Activated CD4-positive, alpha-beta T cell treated with anti-CD3 and anti-CD28 coated beads, Interleukin-2, amount 10 ng/mL, durations not matched to agents 7 days and 5 days (primary cell): ENCODE data around the gene SPHKAP. TPM values are rescaled to one million over a fixed set of nuclear protein-coding genes. Genes with fewer than 3 reads are reported as not detected.
"Not testable (repeated sequence)": the region's sequence is repeated elsewhere in the genome, so short reads cannot be mapped to it uniquely, and the experiment has no call there.

Experiments used
- CTCF ChIA-PET: fragments of 350-600 bp; sonication (Branson Sonifier 250); formaldehyde crosslinking; loops from one replicate; lab custom pipeline; 2021; ENCODE audit warnings: antibody characterized with exemption; lab: Charles Lee
- POLR2A ChIA-PET: fragments of 350-600 bp; sonication (Branson Sonifier 250); formaldehyde crosslinking; loops from one replicate; lab custom pipeline; 2021; ENCODE audit warnings: antibody characterized with exemption; lab: Charles Lee
- DNase-seq: peaks from one replicate; pipeline ENCODE4 v3.0.0-alpha.2; 2020
- H3K27ac Mint-ChIP-seq: one replicate; pipeline ENCODE4 v1.8.0; 2021; ENCODE audit warnings: mild to moderate bottlenecking, moderate library complexity, mixed read lengths
- H3K27me3 Mint-ChIP-seq: one replicate; pipeline ENCODE4 v1.8.0; 2021; ENCODE audit warnings: mixed read lengths
- H3K36me3 Mint-ChIP-seq: one replicate; pipeline ENCODE4 v1.8.0; 2021; ENCODE audit warnings: low read depth, mixed read lengths
- H3K4me1 Mint-ChIP-seq: one replicate; pipeline ENCODE4 v1.8.0; 2021; ENCODE audit warnings: mixed read lengths
- H3K4me3 Mint-ChIP-seq: one replicate; pipeline ENCODE4 v1.8.0; 2021; ENCODE audit warnings: mild to moderate bottlenecking, moderate library complexity, mixed read lengths
- H3K9me3 Mint-ChIP-seq: one replicate; pipeline ENCODE4 v1.8.0; 2021; ENCODE audit warnings: mixed read lengths
- total RNA-seq, 2 experiments: library from RNA; stranded (reverse); gene quantifications; one replicate each; pipeline ENCODE4 v1.2.3, GENCODE V29; 2021

Gene SPHKAP
- total RNA-seq, 2 experiments from 2014 or later, result not detected

DNA sequence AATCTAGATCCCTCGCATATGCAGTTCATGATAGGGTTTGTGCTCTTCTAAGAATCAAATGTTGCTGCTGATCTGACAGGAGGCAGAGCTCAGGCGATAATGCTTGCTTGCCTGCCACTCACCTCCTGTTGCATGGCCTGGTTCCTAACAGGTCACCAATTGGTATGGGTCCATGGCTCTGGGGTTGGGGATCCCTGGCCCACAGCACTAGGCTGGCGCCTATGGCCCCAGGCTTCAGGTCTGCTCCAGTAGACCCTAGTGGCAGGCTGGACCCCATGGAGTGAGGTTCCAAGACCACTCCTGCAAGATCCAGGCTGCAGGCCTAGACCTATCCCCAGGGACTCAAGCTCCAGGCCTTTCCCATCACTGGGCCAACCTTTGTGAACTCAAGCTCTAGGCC is 102.3 kb downstream of the SPHKAP start:
- H3K9me3 Mint-ChIP-seq, result no peaks in the 10 kb centered on the region
- H3K36me3 Mint-ChIP-seq, result no peaks in the 10 kb centered on the region
- POLR2A ChIA-PET, result no interaction called here
- H3K27ac Mint-ChIP-seq, result no peak overlapping the region
- H3K27me3 Mint-ChIP-seq, result no peaks in the 10 kb centered on the region
- CTCF ChIA-PET, result no interaction called here
- H3K4me3 Mint-ChIP-seq, result no peak overlapping the region
- no peaks in the 10 kb centered on the region for H3K4me1 Mint-ChIP-seq
- DNase-seq, result no peak

DNA sequence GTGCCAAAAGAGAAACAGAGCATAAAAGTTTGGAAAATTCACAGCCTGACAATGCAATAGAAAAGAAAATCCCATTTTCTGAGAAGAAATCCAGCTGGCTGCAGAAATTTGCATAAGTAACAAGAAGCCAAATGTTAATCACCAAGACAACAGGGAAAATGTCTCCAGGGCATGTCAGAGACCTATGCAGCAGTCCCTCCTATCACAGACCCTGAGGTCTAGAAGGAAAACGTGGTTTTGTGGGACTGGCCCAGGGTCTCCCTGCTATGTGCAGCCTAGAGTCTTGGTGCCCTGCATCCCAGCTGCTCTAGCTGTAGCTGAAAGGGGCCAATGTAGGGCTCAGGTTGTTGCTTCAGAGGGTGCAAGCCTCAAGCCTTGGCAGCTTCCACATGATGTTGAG is 104.8 kb downstream of the SPHKAP start:
- DNase-seq, CTCF ChIA-PET, H3K4me1 Mint-ChIP-seq, H3K27ac Mint-ChIP-seq, H3K36me3 Mint-ChIP-seq, H3K4me3 Mint-ChIP-seq, H3K27me3 Mint-ChIP-seq, POLR2A ChIA-PET, H3K9me3 Mint-ChIP-seq: not testable (repeated sequence)

DNA sequence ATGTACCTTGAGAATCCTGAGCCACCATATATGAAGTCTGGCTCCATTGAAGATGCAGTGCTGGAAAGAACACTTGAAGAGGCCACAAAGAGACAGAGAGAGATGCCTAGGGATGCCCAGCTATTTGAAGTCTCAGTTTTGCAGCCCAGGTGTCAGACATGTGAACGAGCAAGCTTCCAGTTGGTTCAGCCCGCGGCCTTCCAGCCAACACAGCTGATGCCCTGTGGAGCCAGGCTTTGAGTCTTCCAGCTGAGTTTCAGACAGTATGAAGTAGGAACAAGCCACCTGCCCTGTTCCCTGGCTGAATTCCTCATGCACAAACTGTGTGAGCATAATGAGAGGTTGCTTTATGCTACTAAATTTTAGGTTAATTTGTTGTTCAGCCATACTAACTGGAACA is 108.8 kb downstream of the SPHKAP start:
- no peak overlapping the region for H3K4me3 Mint-ChIP-seq
- H3K27me3 Mint-ChIP-seq, result no peaks in the 10 kb centered on the region
- POLR2A ChIA-PET, result no interaction called here
- H3K36me3 Mint-ChIP-seq, result no peaks in the 10 kb centered on the region
- H3K27ac Mint-ChIP-seq, result no peak overlapping the region
- no peaks in the 10 kb centered on the region for H3K9me3 Mint-ChIP-seq
- no peaks in the 10 kb centered on the region for H3K4me1 Mint-ChIP-seq
- CTCF ChIA-PET, result no interaction called here
- DNase-seq, result no peak

DNA sequence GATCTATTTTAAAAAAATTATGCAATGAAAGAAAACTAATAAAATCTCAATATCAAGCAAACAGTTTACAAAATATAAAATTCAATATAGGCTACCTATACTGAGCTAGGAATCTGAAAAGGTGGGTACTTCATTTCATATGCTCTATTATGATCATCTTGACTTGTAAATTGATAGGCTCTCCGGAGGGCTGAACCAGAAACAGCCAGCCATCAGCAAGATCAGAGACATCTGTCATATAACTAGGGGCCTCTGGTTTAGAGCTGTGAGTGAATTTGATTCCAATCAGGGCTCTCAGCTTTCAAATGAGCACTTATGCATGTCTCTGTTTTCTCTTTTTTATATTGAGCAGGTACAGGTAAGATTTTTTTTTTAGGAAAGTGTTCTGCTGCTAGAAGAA is 114.2 kb downstream of the SPHKAP start:
- H3K36me3 Mint-ChIP-seq, result no peaks in the 10 kb centered on the region
- no peaks in the 10 kb centered on the region for H3K4me1 Mint-ChIP-seq
- POLR2A ChIA-PET, result no interaction called here

DNA sequence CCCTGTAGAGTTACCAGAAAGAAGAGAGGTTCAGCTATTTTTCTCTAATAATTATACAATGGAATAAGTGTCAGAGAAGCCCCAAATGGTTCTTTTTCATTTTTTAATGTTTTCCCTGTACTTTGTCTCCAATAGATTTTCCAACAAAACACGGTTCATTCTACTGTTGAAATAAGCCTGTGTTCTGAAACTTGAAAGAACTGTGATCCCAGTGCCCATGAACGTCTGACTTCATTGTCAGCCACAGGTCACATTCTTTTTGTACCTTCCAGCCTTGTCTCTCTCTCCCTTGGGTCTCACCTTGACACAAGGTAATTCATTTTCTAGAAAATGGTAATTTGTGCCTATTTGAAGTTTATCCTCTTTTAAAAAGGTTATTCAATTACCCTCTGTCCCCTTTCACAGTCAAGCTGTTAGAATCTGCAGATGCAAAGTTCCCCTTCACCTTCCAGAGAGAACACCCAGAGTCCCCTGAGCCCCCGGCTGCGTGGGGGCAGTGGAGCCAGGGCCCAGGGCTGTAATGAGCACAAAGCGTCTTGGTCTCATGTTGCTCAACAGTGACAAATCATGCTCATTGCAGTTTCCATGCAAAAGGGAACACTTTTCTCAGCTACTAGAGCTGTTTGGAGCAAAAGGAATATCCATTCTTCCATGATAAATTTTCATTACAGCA is 115.2 kb downstream of the SPHKAP start:
- Mint-ChIP-seq H3K27ac (no peak overlapping the region), H3K4me3 (no peak overlapping the region), H3K36me3 (no peaks in the 10 kb centered on the region), H3K9me3 (no peaks in the 10 kb centered on the region), H3K4me1 (no peaks in the 10 kb centered on the region), H3K27me3 (no peaks in the 10 kb centered on the region)
- ChIA-PET CTCF (no interaction called here), POLR2A (no interaction called here)
- DNase-seq, result no peak

More for the DNA sequence above, 114.2 kb downstream of the SPHKAP start:
- no peak overlapping the region for H3K27ac Mint-ChIP-seq
- no peaks in the 10 kb centered on the region for H3K9me3 Mint-ChIP-seq
- H3K27me3 Mint-ChIP-seq, result no peaks in the 10 kb centered on the region
- DNase-seq, result no peak
- H3K4me3 Mint-ChIP-seq, result no peak overlapping the region
- CTCF ChIA-PET, result no interaction called here

DNA sequence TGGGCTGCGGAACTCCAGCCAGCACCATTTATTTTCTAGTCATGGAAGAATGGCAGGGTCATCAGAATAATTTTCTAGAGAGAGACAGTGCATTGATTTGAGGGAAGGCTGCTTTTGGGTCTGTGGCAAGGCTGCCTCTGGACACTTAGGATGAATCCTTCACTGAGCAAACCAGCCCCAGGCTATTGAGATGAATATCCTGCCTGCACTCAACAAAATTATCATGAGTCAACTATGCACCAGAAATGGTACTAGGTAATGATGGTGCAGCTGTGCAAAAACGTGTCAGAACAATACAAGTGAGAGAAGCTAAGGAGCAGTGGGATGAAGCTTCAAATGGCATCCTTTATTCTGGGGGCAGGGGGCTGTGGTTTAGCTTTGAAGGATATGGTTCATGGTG is 115.8 kb downstream of the SPHKAP start:
- no peak for DNase-seq
- no peak overlapping the region for H3K27ac Mint-ChIP-seq
- H3K4me1 Mint-ChIP-seq, result no peaks in the 10 kb centered on the region
- ChIA-PET CTCF (no interaction called here), POLR2A (no interaction called here)
- H3K36me3 Mint-ChIP-seq, result no peaks in the 10 kb centered on the region
- H3K4me3 Mint-ChIP-seq, result no peak overlapping the region
- no peaks in the 10 kb centered on the region for H3K9me3 Mint-ChIP-seq
- H3K27me3 Mint-ChIP-seq, result no peaks in the 10 kb centered on the region

DNA sequence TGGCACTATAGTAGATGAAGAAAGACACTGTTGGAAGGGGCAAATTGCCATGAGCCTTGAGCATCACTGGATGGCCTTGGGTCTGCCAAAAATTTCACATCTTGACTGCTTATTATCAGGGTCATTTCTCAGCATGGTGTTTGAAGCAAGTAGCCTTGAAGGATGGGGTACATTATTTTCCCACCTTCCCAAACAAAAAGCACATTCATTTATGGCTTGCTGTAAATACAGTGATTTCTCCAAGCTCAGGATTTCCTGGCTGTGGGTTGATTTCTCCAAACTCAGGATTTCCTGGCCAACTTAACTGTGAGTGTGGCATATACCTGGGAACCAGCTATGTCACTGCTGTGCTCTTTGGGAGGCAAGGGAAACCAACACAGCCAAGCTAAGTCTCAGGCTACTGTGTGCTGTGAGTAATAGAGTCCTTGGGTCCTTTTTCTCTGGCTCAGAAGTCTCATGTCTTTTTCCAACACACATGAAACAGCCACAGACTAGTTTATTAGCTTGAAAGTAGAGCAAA is 116.6 kb downstream of the SPHKAP start:
- Mint-ChIP-seq H3K9me3 (no peaks in the 10 kb centered on the region), H3K36me3 (no peaks in the 10 kb centered on the region), H3K27me3 (no peaks in the 10 kb centered on the region), H3K4me1 (no peaks in the 10 kb centered on the region), H3K27ac (no peak overlapping the region), H3K4me3 (no peak overlapping the region)
- ChIA-PET CTCF (no interaction called here), POLR2A (no interaction called here)
- no peak for DNase-seq

DNA sequence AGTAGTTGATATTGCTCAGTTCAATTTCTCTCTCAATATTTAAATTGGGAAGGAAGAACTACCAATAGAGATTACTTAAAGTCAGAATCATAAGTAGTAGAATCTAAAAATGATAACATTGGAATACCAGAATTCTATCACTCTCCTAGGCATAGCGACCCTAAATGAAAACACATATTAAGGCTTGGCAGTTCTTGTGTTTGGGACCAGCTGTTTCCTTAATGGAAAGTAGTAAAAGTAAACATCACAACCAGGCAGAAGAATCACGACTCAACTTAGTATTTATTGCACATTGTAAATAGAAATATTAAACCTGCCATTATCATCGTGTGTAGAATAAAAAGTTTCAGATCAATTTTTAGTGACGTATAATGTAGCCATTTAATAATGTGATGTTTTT is 117.5 kb downstream of the SPHKAP start:
- POLR2A ChIA-PET, result no interaction called here
- no peaks in the 10 kb centered on the region for H3K9me3 Mint-ChIP-seq
- no peak overlapping the region for H3K4me3 Mint-ChIP-seq
- H3K27me3 Mint-ChIP-seq, result no peaks in the 10 kb centered on the region
- DNase-seq, result no peak
- no peaks in the 10 kb centered on the region for H3K36me3 Mint-ChIP-seq
- H3K4me1 Mint-ChIP-seq, result no peaks in the 10 kb centered on the region
- H3K27ac Mint-ChIP-seq, result no peak overlapping the region
- CTCF ChIA-PET, result no interaction called here

DNA sequence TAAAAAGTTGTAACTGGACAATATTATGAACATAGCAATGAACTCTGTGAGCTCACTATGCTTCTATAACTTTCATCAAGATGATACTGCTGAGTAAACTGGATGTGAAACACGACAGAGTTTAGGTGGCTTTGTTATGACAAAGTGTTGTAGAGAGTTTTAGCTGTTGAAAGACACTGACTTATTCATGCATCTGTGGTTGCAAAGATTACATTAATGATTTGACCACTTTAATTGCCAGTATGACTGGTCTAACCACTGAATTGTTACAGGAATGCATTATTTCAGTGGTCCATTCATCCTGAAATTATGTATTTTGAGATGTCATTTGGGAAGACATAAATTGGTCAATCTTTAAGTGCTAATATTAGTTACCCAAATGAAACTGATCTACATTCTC is 117.9 kb downstream of the SPHKAP start:
- Mint-ChIP-seq H3K4me3 (no peak overlapping the region), H3K27ac (no peak overlapping the region), H3K4me1 (no peaks in the 10 kb centered on the region), H3K27me3 (no peaks in the 10 kb centered on the region), H3K36me3 (no peaks in the 10 kb centered on the region), H3K9me3 (no peaks in the 10 kb centered on the region)
- ChIA-PET POLR2A (no interaction called here), CTCF (no interaction called here)
- DNase-seq, result no peak

DNA sequence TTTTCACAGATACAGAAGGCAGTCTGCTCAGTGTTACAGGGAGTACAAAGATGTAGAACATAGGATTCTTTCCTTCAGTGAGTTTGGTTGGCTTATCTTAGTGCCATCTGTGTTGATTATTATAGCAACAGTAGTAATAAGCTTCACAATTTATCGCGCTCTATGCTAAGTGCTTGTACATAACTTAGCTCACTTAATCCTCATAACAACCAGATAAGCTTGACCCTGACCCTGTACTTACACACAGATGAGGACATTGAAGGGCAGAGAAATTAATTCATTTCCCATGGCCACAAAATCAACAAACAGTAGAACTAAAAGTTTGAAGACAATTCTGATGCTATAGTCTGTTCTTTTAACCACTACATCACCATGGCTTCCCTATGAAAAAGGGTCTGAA is 121.8 kb downstream of the SPHKAP start:
- no peak overlapping the region for H3K27ac Mint-ChIP-seq
- ChIA-PET POLR2A (no interaction called here), CTCF (no interaction called here)
- DNase-seq, result no peak
- no peaks in the 10 kb centered on the region for H3K9me3 Mint-ChIP-seq
- H3K4me1 Mint-ChIP-seq, result no peaks in the 10 kb centered on the region
- H3K36me3 Mint-ChIP-seq, result no peaks in the 10 kb centered on the region
- H3K27me3 Mint-ChIP-seq, result no peaks in the 10 kb centered on the region
- H3K4me3 Mint-ChIP-seq, result no peak overlapping the region

DNA sequence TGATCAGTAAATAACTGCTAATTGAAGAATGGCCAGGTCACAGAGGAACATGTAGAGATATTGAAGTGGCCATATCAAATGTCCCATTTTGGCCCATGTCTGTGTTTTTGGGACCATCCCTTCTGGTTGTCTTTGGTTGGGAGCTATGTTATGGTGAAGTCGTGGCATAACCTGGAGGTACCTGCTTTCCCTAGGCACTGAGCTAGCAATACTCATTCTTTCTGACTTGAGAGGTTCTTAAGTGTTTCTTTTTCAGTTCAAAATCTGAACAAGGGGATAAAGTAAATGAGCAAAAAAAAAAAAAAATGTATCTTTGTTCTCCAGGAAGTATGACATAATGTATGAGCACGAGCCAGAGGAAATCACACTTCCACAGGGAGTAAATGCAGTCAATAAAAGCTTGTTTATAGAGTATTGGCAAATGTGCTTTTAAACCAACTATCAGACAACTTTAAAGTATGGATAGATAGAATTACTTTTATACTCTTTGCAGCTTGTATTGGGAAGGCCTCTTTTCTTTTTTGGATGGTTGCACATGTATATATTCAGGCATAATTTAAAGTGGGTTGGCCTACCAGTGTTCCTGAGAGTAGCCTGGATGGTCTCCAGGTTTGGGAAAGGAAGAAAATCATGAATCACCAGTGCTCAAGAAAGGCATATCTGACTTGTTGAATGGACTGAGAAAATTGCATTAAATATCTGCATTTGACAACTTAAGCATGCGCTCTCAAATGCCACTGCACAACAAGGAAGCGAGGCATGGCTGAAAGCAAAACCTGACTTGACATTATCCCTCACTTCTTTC is 125.0 kb downstream of the SPHKAP start:
- Mint-ChIP-seq H3K27me3 (no peaks in the 10 kb centered on the region), H3K4me1 (no peaks in the 10 kb centered on the region), H3K9me3 (no peaks in the 10 kb centered on the region), H3K4me3 (no peak overlapping the region), H3K27ac (no peak overlapping the region), H3K36me3 (no peaks in the 10 kb centered on the region)
- ChIA-PET CTCF (interaction anchor here (0.6 kb wide), 1 partner anchor 80 kb away, joined by 3 read pairs; no protein-coding TSS in a partner anchor), POLR2A (no interaction called here)
- no peak for DNase-seq

DNA sequence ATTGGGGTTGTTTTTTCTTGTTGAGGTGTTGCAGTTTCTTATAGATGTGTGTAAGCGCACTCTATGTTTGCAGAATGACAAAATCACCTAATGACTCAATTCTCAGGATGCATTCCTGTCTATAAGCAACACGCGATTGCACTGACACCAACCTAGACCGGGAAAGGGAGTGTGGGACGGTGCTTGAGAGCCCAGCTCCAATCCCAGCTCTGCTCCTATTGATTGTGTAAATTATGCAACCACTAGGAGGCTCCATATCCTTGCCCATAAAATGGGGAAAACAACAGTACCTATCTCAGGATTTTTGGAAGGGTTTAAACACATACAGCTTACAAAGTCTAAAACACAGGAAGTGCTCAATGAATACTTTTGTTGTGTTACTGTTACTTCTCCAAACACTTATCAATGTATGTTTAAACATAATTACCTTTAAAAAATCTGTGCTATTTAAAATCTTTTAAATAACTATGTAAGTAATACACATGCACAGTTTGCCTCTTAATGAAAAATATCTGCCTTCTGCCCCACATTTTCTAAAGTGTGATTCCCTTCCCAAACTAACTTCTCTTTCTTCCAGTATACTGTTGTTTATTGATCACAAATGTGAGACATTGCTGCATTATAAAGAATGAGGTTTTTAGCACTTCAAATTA is 132.5 kb downstream of the SPHKAP start:
- Mint-ChIP-seq H3K36me3 (no peaks in the 10 kb centered on the region), H3K4me3 (no peak overlapping the region), H3K4me1 (no peaks in the 10 kb centered on the region), H3K9me3 (no peaks in the 10 kb centered on the region), H3K27me3 (no peaks in the 10 kb centered on the region), H3K27ac (no peak overlapping the region)
- ChIA-PET POLR2A (no interaction called here), CTCF (no interaction called here)
- no peak for DNase-seq

DNA sequence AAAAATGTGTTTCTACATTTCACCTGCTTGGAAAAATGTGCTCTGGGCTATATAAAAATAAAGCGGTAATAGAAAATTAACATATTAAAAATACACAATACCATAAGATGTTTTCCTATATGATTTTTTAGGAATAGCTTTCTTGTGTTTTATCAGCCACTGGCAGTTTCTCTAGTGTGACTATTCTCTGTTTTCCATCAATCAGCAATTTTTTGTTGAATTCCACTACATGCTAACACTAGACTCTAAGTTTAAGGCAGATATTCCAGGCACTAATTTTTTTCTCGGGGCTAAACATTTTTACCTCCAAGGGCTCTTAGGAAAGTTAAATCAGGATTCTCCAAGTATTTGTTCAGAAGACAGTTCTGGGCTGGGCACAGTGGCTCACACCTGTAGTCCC is 140.5 kb downstream of the SPHKAP start:
- CTCF ChIA-PET, result no interaction called here
- Mint-ChIP-seq H3K36me3 (no peaks in the 10 kb centered on the region), H3K27ac (no peak overlapping the region), H3K4me3 (no peak overlapping the region), H3K9me3 (no peaks in the 10 kb centered on the region), H3K4me1 (no peaks in the 10 kb centered on the region), H3K27me3 (no peaks in the 10 kb centered on the region)
- POLR2A ChIA-PET, result no interaction called here
- DNase-seq, result no peak
